Neural progenitor cell (in vitro differentiated cells): ENCODE measurements around the gene PTOV1.

ENCODE experiments used
- EZH2 ChIP-seq: fragments of 200-600 bp; sonication (generic); IDR thresholded peaks from 2 replicates; pipeline ENCODE4 v1.6.1; 2017; ENCODE audit warnings: antibody characterized with exemption, mild to moderate bottlenecking, moderate library complexity
- TF ChIP-seq, protein P1 (sequence below): fragments of 200-600 bp; sonication (generic); IDR thresholded peaks from 2 replicates; pipeline ENCODE4 v1.5.1; 2017; ENCODE audit warnings: antibody characterized with exemption, mild to moderate bottlenecking

DNA sequence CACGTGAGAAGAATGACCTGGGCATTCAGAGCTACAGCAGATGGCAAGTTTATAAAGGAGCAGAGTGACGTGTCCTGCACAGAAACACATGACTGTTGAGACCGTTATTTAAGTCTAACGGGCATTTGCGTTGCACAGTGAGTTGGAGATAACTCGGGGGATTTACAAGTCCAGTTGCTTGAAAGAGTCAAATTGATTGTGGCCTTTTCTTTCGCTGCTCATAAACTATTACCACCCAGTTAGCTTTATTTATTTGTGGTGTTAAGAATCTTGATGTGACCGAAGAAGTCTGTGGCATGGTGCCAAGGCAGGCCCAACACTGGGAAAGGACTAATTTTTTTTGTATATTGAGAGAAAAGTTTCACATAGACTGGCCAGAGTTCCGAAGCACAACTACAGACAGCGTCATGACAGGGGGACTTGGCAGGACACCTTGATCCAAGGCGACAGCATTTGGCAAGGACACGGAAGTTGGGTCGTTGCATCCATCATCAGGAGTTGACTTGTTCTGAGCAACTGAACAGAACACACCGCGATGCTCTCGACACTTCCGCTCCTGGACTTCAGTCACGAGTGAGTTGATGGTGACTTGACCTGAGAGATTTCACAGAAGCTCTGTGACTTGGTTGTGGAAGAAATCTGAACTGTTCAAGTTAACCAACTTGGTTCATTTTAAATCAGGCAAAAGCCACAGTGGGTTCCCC lies 11.9 kb upstream of the PTOV1 start:
- no peak for TF ChIP-seq EZH2
- TF ChIP-seq, protein P1, sequence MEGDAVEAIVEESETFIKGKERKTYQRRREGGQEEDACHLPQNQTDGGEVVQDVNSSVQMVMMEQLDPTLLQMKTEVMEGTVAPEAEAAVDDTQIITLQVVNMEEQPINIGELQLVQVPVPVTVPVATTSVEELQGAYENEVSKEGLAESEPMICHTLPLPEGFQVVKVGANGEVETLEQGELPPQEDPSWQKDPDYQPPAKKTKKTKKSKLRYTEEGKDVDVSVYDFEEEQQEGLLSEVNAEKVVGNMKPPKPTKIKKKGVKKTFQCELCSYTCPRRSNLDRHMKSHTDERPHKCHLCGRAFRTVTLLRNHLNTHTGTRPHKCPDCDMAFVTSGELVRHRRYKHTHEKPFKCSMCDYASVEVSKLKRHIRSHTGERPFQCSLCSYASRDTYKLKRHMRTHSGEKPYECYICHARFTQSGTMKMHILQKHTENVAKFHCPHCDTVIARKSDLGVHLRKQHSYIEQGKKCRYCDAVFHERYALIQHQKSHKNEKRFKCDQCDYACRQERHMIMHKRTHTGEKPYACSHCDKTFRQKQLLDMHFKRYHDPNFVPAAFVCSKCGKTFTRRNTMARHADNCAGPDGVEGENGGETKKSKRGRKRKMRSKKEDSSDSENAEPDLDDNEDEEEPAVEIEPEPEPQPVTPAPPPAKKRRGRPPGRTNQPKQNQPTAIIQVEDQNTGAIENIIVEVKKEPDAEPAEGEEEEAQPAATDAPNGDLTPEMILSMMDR, result no peak
